ENCODE results near the gene ARHGAP23.
"Not testable (repeated sequence)": the region's sequence is repeated elsewhere in the genome, so short reads cannot be mapped to it uniquely, and the experiment has no call there.

- TF ChIP-seq CTCF (conservative IDR thresholded peaks at IDR 0.05); EZH2 (IDR thresholded peaks at IDR 0.05; ENCODE audit: low read depth): not testable (repeated sequence)
Measured at GRCh38 chr17:38477951-38478350, 49.7 kb downstream of the ARHGAP23 start.
